ENCODE data around the gene REV1.
A peak's percentile ranks its signal among the peaks of the same experiment; 100 is the strongest.

The REV1 gene

GRCh38 chr2:99451686-99452085 lies 38.1 kb downstream of the REV1 start:
- Histone ChIP-seq H3K4me1 (ENCODE audit: control insufficient read depth, insufficient read depth, low read length) (peaks cover 21% of the 10 kb centered on the region), H3K36me3 (ENCODE audit: control insufficient read depth in 2 of 2, insufficient read depth in 1 of 2, low read length in 2 of 2) (peaks cover 21 to 28% of the 10 kb centered on the region in 2 experiments), H3K9me3 (ENCODE audit: control insufficient read depth, insufficient read depth, low read depth, low read length) (no peaks in the 10 kb centered on the region), H3K27ac (ENCODE audit: extremely low read depth, low read depth, low read length) (no peak overlapping the region), H3K4me3 (ENCODE audit: low read depth, low read length) (no peak overlapping the region)
- peak; percentile 73 for TF ChIP-seq WT1 (tag by site-specific recombination; IDR thresholded peaks at IDR 0.05)
- peak; percentile 58; the same call in 1 of the 2 replicates for TF ChIP-seq ZNF133 (tag by site-specific recombination; IDR thresholded peaks at IDR 0.05)
- TF ChIP-seq REST (tag by site-specific recombination; IDR thresholded peaks at IDR 0.05): peak; percentile 49; the same call in 1 of the 2 replicates
- TF ChIP-seq ZNF18 (tag by site-specific recombination; IDR thresholded peaks at IDR 0.05): 0 out of 2 replicates have a peak, but pooled peaks have one; percentile 19
- 0 out of 2 replicates have a peak, but pooled peaks have one; percentile 1 for TF ChIP-seq ATF2 (tag by site-specific recombination; IDR thresholded peaks at IDR 0.05; ENCODE audit: low read depth)
- no peak for TF ChIP-seq ZBTB11 (tag by site-specific recombination; conservative IDR thresholded peaks at IDR 0.05; ENCODE audit: low read depth)
- peak; percentile 1; the same call in 1 of the 2 replicates for TF ChIP-seq BCL11A (tag by site-specific recombination; IDR thresholded peaks at IDR 0.05; ENCODE audit: low read depth)
- TF ChIP-seq ZBTB21 (tag by site-specific recombination; IDR thresholded peaks at IDR 0.05): no peak
- peak; percentile 75 for TF ChIP-seq SCRT2 (tag by site-specific recombination; IDR thresholded peaks at IDR 0.05)
- TF ChIP-seq SCRT1 (tag by site-specific recombination; IDR thresholded peaks at IDR 0.05; ENCODE audit: borderline replicate concordance): peak; percentile 64
- CTCF ChIA-PET: interaction anchor here (0.6 to 1.8 kb wide), 6 partner anchors 9 to 756 kb away, joined by 3 to 7 read pairs (median 3); no protein-coding TSS in a partner anchor
- POLR2A ChIA-PET: interaction anchor here (1.0 to 1.2 kb wide), 2 partner anchors 114 to 115 kb away, joined by 3 read pairs; partner anchors contain the start of genes EIF5B and TXNDC9

GRCh38 chr2:99451280-99451679 lies 38.5 kb downstream of the REV1 start:
- Histone ChIP-seq H3K27ac (ENCODE audit: extremely low read depth, low read depth, low read length) (no peak overlapping the region; the same call in 1 of the 2 replicates), H3K4me1 (ENCODE audit: control insufficient read depth, insufficient read depth, low read length) (peaks cover 21% of the 10 kb centered on the region), H3K4me3 (ENCODE audit: low read depth, low read length) (no peak overlapping the region), H3K36me3 (ENCODE audit: control insufficient read depth in 2 of 2, insufficient read depth in 1 of 2, low read length in 2 of 2) (peaks cover 21 to 26% of the 10 kb centered on the region in 2 experiments), H3K9me3 (ENCODE audit: control insufficient read depth, insufficient read depth, low read depth, low read length) (no peaks in the 10 kb centered on the region)
- ChIA-PET CTCF (interaction anchor here (0.7 to 1.8 kb wide), 4 partner anchors 9 to 114 kb away, joined by 3 to 7 read pairs (median 4); no protein-coding TSS in a partner anchor), POLR2A (interaction anchor here (1.0 to 1.2 kb wide), 2 partner anchors 114 to 115 kb away, joined by 3 read pairs; partner anchors contain the start of genes EIF5B and TXNDC9)
- TF ChIP-seq ZNF530 (tag by site-specific recombination; IDR thresholded peaks at IDR 0.05; ENCODE audit: low read depth): no peak
- TF ChIP-seq INSM2 (tag by site-specific recombination; IDR thresholded peaks at IDR 0.05): peak; percentile 83
- no peak for TF ChIP-seq ZNF398 (tag by site-specific recombination; IDR thresholded peaks at IDR 0.05)
- no peak for TF ChIP-seq ZNF513 (tag by site-specific recombination; IDR thresholded peaks at IDR 0.05)
- TF ChIP-seq ZNF23 (tag by site-specific recombination; IDR thresholded peaks at IDR 0.05; ENCODE audit: borderline replicate concordance): no peak
- no peak for TF ChIP-seq BCL11B (tag by site-specific recombination; IDR thresholded peaks at IDR 0.05; ENCODE audit: low read depth)
- TF ChIP-seq ZBTB8A (tag by site-specific recombination; IDR thresholded peaks at IDR 0.05): peak; percentile 15; the same call in 1 of the 2 replicates
- no peak for TF ChIP-seq ZNF140 (tag by site-specific recombination; IDR thresholded peaks at IDR 0.05)
